Middle frontal gyrus (tissue), 1 donor: Measurements from ENCODE around the gene CSNK1G2.

ENCODE experiments used
- DNase-seq: peaks from one replicate; pipeline ENCODE4 v3.0.0-alpha.2; 2015; ENCODE audit warnings: low spot score; ENCODE audit errors: extremely low spot score

The CSNK1G2 gene

DNA sequence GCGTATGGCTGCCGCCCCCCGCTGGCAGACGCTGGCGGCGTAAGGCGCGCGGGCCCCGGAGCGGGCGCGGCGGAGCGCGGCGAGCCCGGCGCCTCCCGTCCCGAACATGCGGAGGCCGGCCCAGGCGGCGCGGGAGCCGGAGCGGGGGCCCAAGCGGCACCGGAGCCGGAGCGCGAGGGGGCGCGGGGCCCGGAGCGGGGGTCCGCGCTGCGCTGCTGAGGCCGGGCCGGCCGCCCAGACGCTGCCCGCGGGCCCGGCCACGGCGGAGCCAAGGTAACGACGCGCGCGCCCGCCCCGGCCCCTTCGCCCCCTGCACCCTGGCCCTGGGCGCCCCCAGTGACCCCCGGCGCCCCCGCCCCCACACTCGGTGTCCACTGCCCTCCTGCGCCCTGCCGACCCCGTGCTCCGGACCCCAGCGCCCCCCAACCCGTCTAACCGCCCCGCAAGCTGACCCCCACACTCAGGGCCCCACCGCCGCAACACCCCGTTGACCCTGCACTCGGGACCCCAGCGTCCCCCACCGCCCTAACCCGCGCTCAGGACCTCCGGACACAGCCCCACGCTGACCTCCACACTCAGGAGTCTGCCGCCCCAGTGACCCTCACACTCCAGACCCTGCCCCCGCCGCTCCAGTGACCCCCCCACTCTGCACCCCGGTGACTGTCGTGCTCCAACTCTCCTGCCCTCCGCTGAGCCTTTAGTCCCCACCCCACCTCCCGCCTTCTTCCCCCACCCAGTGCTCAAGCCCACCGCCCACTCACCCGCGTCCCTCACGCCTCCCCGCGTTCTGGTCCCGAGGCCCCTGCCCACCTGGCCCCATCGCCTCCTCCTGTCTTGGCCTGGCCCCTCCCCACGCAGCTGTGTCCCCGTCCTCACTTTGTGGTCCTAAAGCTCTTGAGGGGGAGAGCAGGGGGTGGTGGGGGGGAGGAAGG, at the start of gene CSNK1G2:
TSS of gene CSNK1G2 (plus strand) at position 27 of the 932 bp plus-strand sequence. CDS start 28,601 bp downstream, outside the sequence.
- no peak for DNase-seq

DNA sequence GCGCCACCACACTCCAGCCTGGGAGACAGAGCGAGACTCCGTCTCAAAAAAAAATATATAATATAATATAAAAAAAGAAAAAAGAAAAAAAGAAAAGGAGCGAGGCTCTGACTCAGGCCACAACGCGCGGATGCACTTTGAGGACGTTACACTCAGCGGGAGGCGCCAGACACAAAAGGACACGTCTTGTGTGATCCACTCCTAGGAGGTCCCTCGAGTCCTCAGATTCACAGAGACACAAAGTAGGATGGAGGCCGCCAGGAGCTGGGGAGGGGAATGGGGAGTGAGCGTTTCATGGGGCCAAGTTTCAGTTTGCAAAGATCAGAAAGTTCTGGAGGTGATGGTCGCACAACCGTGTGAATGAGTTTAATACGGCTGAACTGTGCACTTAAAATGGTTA, 47.2 kb upstream of the CSNK1G2 start:
- no peak for DNase-seq

DNA sequence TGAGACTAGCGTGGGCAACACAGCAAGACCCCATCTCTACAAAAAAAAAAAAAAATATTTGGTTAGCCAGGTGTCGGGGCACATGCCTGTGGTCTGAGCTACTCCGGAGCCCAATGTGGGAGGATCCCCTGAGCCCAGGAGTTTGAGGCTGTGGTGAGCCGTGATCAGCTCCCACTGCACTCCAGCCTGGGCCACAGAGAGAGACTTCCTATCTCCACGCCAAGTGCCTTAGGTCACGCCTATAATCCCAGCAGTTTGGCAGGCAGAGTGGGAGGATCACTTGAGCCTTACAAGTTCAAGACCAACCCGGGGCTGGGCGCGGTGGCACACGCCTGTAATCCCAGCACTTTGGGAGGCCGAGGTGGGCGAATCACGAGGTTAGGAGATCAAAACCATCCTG, 44.5 kb upstream of the CSNK1G2 start:
- DNase-seq, result no peak

DNA sequence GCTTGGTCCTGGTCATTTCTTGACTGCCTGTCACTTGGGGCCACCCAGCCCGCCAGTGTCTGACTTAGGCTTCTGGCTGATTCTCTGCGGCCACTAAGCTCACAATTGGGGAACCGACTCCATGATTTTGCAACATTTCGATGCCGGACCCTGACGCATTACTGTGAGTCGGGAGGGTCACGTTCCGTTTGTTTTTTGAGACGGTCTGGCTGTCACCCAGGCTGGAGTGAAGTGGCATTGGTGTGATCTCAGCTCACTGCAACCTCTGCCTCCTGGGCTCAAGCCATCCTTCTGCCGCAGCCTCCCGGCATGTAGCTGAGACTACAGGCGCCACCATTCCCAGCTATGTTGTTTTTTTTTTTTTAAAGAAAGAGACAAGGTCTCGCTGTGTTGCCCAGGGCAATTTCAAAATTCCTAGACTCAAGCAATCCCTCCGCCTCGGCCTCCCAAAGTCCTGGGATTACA, 39.0 kb upstream of the CSNK1G2 start:
- no peak for DNase-seq

DNA sequence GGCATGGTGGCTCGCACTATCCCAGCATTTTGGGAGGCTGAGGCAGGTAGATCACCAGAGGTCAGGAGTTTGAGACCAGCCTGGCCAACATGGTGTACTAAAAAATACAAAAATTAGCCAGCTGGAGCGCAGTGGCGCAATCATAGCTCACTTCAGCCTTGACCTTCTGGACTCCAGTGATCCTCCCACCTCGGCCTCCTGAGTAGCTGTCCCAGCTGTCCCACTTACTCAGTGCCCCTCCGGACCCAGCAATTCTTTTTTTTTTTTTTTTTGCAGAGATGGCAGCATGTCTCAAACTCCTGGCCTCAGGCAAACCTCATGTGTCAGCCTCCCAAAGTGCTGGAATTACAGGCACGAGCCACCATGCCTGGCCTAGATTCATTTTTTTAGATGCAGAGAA, 38.0 kb upstream of the CSNK1G2 start:
- DNase-seq, result no peak

DNA sequence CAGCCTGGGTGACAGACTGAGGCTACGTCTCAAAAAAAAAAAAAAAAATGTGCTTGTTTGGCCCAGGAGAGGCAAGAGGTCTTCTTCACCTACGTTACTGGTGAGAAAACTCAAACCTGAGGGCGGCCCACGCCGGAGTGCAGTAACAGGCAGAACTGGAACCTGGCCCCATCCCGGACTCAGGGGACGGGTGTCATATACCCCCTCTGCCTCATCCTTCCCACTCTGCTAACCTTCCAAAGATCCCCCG, 36.2 kb upstream of the CSNK1G2 start:
- no peak for DNase-seq

DNA sequence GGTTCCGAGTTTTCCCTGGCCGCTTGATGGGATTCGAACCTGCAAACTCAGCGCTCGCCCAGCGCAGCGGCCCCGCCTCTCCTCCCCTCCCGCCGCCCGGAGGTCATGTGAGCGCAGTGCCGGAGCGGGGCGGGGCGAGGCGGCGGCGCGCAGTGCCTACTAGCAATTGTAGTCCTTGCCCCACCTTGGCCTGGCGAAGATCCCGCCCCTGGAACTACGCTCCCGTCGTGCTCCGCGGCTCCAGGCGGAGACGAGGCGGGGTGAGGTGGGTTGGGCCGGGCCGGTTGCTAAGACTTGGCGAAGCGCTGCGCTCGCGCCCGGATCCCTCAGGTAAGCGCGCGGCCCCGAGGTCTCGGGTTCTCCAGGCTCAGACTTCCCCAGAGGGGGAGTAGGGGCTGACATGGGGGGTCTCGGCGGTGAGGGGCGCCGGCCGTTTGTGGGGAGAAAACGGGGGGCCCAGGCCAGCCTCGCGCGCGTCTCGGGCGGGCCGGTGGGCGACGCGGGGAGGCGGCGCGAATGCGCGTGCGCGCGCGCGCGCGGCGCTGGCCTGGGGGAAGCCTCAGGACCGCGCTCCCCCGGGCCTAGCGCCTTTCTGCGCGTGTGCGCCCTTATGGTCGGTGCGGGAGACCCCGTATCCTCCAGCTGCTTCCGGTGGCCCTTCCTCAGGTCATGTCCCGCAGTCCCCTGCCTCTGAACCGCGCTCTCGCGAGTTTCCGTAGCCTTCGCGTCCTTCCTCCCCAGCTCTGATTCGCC, 35.7 kb upstream of the CSNK1G2 start, which contains the start of the genes ADAT3 and SCAMP4:
TSS of gene ADAT3 (plus strand) at position 290 of the 753 bp plus-strand sequence. CDS start 6,649 bp downstream, outside the sequence.
TSS of gene SCAMP4 (plus strand) at position 290 of the 753 bp plus-strand sequence. CDS start 9,621 bp downstream, outside the sequence.
- peak; percentile 99 for DNase-seq

DNA sequence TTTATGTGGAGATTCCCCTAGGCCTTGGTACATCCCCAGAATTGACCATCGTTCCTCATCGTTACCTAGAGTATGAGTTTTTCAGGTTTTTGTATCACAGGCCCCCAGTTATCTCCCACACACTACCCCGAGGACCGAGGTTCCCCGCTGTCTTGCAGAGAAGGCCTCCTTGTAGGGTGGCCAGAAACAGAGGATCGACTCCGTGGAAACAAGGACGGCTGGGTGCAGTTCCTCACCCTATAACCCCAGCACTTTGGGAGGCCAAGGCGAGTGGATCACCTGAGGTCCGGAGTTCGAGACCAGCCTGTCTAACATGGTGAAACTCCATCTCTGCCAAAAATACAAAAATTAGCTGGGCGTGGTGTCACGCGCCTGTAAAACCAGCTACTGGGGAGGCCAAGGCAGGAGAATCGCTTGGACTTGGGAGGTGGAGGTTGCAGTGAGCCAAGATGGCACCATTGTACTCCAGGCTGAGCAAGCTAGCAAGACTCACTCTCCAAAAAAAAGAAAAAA, 35.1 kb upstream of the CSNK1G2 start:
- no peak for DNase-seq

DNA sequence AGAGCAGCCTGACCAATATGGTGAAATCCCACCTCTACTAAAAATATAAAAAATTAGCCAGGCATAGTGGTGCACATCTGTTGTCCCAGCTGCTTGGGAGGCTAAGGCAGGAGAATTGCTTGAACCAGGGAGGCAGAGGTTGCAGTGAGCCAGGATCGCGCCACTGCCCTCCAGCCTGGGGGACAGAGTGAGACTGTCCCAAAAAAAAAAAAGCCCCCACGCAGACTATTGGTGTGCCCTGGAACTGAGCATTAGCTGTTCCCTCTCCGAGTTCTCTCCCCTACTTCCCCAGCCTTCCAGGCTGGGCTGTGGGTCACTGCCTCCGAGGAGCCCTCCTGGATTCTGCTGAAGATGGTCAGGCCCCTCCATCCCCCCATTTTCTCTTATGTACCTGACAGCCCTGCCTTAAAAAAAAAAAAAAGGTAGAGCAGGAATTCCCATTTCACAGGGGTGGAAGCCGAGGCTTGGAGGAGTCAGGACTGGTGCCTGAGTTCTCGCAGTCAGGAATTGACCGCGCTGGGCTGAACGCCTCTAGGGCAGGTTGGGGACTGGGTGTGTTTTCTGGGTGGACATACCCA, 33.9 kb upstream of the CSNK1G2 start:
- DNase-seq, result no peak

DNA sequence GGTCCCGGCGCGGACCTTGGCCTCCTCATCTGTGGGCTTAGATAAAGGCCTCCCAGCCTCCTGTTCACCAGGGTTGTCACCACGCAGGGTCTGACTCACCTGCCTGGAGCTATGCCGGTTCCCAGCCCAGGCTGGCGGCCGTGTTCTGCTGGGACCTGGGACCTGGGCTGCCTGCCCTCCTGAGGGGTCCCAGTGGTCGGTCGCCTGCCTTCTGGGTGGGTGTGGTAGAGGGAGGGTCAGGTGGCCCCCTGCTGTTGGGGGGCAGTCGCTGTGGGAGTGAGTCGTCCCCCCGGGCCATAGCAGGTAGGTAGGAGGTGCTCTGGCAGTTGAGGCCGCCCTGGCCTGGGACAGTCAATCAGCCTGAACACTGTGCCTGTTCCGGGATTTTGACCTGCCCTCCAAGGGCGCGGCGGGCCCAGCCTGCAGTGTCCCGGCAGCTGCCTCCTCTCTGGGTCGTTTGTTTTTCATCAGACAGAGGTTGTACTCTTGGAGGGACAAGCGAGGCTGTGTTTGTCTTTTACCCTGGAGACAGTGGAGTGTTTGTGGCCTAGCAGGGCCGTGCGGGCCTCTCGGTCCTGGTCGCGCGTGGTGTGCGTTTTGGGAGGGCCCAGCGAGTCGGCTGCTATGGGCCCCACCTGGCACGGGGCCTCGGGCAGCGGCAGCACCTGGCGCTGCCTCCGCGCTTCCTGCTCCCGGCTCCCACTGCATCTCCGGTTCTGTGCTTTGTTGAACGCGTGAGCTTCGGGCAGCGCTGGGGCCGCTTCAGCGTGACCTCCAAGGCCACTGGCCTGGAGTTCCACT, 33.2 kb upstream of the CSNK1G2 start:
- DNase-seq, result no peak

DNA sequence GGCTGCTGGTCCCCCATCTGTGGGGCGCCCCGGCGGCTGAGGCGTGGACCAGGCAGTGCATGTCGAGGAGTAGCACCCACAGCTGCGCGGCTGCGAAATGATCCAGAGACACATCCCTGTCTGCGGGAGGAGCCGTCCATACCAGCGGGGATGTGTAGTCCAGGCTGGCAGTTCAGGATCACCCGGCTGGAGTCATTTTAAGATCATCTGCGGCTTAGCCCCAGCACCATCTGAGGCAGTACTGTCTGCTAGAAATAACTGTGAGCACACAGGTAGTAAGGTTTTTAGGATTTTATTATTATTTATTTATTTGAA, 32.7 kb upstream of the CSNK1G2 start:
- DNase-seq, result no peak

DNA sequence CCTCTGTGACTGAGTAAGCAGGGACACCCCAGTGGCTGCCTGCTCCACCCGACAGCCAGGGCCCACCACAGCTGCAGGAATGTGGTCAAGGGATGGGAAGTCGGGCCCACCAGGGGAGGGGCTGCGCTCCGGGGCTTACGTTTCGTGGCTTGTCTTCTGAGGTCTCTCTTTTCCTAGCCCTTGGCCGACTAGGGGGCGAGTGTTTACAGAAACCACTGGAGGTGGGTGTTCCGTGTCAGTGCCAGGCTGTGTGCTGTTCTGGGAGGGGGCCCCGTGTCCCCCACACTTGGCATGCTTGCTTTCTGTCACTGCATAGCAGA, 31.3 kb upstream of the CSNK1G2 start:
- no peak for DNase-seq

DNA sequence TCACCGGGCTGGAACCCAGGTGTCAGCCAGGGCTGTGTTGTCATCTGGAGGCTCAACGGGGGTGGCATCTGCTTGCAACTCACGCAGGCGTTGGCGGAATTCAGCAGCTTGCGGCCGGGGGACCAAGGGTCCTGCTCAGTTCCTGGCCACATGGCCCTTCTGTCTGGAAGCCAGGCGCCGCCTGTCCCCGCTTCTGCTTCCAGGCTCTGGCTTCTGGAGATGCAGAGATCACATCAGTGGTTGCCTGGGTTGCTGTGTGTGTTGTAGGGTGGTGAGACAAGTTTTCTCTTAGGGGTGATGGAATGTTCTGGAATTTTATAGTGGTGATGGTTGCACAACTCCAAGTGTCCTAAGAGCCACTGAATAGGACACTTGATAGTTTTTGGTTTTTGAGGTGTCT, 30.8 kb upstream of the CSNK1G2 start:
- DNase-seq, result no peak

DNA sequence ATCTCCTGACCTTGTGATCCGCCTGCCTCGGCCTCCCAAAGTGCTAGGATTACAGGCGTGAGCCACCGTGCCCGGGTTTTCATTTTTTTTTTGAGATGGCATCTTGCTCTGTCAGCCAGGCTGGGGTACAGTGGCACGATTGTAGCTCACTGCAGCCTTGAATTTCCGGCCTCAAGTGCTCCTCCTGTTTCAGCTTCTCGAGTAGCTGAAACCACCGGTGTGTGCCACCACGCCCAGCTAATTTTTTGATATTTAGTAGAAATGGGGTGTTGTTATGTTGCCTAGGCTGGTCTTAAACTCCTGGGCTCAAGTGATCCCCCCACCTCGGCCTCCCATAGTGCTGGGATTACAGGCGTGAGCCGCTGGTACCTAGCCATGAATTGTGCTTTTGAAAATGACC, 29.9 kb upstream of the CSNK1G2 start:
- DNase-seq, result no peak

DNA sequence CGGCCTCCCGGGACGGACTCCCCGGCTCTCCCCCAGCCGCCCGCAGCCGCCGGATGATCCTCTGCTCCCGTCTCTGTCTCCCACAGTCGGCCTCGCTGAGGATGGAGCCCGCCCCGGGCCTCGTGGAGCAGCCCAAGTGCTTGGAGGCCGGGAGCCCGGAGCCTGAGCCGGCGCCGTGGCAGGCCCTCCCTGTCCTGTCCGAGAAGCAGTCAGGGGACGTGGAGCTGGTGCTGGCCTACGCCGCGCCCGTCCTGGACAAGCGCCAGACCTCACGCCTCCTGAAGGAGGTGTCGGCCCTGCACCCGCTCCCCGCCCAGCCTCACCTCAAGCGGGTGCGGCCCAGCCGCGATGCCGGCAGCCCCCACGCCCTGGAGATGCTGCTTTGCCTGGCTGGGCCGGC, 29.0 kb upstream of the CSNK1G2 start:
- no peak for DNase-seq

DNA sequence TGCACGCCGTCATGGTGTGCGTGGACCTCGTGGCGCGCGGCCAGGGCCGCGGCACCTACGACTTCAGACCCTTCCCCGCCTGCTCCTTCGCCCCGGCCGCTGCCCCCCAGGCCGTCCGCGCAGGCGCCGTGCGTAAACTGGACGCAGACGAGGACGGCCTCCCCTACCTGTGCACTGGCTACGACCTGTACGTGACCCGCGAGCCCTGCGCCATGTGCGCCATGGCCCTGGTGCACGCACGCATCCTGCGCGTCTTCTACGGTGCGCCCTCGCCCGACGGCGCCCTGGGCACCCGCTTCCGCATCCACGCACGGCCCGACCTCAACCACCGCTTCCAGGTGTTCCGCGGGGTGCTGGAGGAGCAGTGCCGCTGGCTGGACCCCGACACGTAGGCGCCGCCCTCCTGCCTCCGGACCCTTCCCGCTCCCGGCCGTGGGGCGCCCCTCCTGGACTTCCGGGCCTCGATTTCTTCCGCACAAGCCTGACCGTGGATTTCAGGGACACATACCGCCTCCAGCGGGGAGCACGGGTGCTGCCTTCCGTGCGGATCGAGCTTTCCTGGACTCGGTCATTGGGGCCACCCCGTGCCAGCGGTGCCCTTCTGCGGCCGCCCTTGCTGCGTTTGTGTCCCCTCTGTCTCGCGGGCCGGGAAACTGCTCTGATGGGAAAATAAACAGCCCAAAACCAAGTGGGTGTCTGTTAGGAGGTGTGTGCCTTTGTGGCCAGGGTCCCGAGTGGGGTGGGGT, 28.0 kb upstream of the CSNK1G2 start:
- DNase-seq, result no peak

DNA sequence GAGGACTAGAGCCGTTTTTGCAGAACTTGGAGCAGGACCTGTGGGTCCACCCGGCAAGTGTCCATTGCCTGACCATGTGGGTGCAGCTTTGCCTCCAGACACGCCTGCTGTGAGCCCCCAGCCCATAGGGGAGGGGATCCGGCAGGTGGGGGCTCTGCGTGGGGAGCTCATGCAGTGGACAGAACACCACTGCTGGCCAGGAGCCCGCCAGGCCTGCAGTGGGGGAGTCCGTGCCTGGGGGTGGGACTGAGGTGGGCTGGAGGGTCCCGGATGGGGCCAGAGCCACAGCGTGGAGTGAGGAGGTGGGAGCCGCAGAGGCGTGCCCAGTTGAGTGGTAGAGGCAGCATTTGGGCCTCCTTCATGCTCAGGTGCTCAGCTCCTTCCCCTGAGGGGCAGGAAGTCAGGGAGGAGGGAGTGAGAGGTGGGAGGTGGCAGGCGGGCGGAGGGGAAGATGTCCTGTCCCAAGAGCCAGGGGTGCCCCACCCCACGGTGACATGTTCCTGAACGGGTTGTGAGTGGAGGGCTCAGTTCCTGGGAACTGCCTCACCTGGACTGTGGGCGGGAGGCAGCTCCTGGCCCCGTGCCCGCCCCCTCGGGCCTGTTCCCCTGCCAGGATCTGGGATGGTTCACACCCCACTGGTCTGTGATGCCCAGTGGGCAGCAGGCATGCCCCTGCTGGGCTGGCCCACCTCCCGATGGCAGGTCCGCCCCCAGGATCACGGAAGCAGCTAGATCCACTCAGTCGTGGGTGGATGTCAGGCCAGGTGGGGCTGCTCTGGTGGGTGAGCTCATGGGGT, 27.0 kb upstream of the CSNK1G2 start:
- no peak for DNase-seq

DNA sequence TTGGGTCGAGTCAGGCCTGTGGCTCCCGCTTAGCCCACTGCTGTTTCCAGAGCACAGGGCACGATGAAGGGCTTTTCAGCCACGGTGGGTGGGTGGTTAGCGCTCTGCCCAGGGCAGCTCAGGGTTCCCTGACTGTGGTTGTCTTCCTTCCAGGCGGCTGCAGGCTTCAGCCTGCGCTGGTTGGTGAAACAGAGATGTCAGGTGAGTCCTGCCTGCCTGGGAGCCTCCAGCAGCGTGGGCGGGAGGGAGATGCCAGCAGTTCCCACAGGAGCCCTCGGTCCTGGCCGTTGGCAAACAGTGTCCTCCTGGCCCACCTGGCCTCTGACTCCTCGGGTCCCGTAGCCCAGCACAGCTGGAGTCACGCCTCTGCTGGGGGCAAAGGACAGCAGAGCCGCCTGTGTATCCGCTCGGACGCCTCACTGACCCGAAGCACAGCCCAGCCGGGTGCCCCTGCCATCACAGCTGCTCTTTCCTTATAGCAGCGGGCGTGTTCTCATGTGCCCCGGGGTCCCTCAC, 26.1 kb upstream of the CSNK1G2 start:
- DNase-seq, result no peak

DNA sequence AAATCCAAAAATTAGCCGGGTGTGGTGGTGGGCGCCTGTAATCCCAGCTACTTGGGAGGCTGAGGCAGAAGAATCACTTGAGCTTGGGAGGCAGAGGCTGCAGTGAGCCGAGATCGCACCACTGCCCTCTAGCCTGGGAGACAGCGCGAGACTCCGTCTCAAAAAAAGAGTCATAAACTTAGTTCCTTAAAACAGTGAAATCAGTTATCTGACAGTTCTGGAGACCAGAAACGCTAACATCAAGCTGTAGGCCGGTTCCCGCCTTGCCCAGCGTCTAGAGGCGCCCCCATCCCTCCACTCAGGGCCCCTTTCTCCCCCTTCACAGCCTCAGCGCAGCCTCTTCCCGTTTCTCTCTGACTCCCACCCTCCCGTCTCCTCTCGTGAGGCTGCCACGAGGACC, 23.8 kb upstream of the CSNK1G2 start:
- no peak for DNase-seq

DNA sequence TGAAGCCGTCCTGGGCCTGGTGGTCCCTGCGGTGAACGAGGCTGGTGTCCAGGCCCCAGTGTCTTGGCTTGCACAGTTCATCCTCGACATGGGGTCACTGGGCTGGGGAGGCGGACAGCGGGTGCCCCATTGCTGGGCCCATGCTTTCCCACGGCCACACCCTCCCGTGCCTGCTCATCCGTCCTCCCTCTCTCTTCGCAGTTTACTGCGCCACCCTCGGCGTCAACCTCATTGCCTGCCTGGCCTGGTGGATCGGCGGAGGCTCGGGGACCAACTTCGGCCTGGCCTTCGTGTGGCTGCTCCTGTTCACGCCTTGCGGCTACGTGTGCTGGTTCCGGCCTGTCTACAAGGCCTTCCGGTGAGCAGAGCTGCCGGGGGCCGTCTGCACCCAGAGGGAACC, 23.0 kb upstream of the CSNK1G2 start:
- DNase-seq, result no peak
